ENCODE results near the gene CPT2. TPM values are rescaled to one million over a fixed set of nuclear protein-coding genes. Genes with fewer than 3 reads are reported as not detected.

The CPT2 gene
- total and polyA plus RNA-seq, 4 donors, result 27.4 to 109 (median 74.8) TPM

GRCh38 chr1:53210954-53211353, 14.3 kb downstream of the CPT2 start:
- 97% methylated on average over 11 of the region's 11 CpGs for WGBS
- Histone ChIP-seq H3K9ac (ENCODE audit: low read depth in 1 of 2, low read length in 2 of 2) (no peak overlapping the region), H3K9me3 (ENCODE audit: control insufficient read depth in 4 of 4, low read length in 3 of 4) (peaks cover 0 to 4% (median under 1%) of the 10 kb centered on the region in 4 donors), H3K36me3 (ENCODE audit: control insufficient read depth in 4 of 4, insufficient read depth in 3 of 4, low read depth in 1 of 4, low read length in 3 of 4) (peaks cover 21 to 75% (median 65%) of the 10 kb centered on the region in 4 donors), H3K4me1 (ENCODE audit: control insufficient read depth in 4 of 4, insufficient read depth in 4 of 4, low read length in 3 of 4) (no peaks in the 10 kb centered on the region), H3K27me3 (ENCODE audit: control insufficient read depth in 4 of 4, insufficient read depth in 4 of 4, low read length in 3 of 4) (no peaks in the 10 kb centered on the region), H3K27ac (ENCODE audit: low read depth in 1 of 2, low read length in 2 of 2) (no peak overlapping the region), H3K4me3 (ENCODE audit: low read depth in 1 of 3, low read length in 3 of 3) (no peak overlapping the region)
- no peak for DNase-seq (ENCODE audit: low spot score)
- TF ChIP-seq NR2F2 (IDR thresholded peaks at IDR 0.05) (no peak), YY1 (IDR thresholded peaks at IDR 0.05) (no peak)
- TF ChIP-seq, protein P1, sequence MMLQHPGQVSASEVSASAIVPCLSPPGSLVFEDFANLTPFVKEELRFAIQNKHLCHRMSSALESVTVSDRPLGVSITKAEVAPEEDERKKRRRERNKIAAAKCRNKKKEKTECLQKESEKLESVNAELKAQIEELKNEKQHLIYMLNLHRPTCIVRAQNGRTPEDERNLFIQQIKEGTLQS (IDR thresholded peaks at IDR 0.05), result no peak

DNA sequence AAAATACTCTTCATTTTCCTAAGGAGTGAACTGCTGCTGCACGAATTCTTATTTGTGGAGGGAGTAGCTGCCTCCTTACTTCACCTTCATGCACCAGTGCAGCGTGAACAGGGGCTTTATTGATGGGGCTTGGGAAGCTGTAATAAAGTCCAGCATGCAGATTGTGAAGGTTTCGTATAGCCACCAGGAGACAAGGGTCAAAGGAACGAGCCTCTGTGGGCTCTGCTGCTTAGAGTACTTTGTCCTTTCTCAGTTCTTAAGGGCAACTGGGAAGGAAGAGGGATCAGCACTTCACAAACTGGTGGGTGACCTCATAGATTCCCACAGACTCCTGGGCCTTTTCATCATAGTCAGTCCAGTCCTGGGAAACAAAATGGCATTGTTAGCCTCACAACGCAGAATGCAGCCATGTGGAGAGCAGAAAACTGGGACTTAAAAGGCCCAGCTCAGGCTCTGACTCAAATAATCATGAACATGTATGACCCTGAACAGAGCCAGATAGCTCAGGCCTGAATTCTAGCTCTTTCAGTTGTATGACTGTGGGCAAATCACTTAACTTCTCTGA, 17.8 kb downstream of the CPT2 start:
- H3K9me3 ChIP-seq (ENCODE audit: control insufficient read depth in 4 of 4, low read length in 3 of 4), result no peaks in the 10 kb centered on the region
- H3K27ac ChIP-seq (ENCODE audit: low read depth in 1 of 2, low read length in 2 of 2), result no peak overlapping the region
- peaks cover 0 to 3% (median 3%) of the 10 kb centered on the region in 4 donors for H3K4me1 ChIP-seq (ENCODE audit: control insufficient read depth in 4 of 4, insufficient read depth in 4 of 4, low read length in 3 of 4)
- H3K9ac ChIP-seq (ENCODE audit: low read depth in 1 of 2, low read length in 2 of 2), result no peak overlapping the region
- TF ChIP-seq FOXA2 (IDR thresholded peaks at IDR 0.05) (no peak), SP1 (IDR thresholded peaks at IDR 0.05) (no peak), GABPA (IDR thresholded peaks at IDR 0.05 in 1 of 2, conservative IDR thresholded peaks at IDR 0.05 in 1 of 2) (no peak), YY1 (IDR thresholded peaks at IDR 0.05) (no peak), EGR1 (IDR thresholded peaks at IDR 0.05; ENCODE audit: low read depth in 2 of 2) (no peak), HNF4G (IDR thresholded peaks at IDR 0.05) (no peak), TAF1 (conservative IDR thresholded peaks at IDR 0.05) (no peak), JUND (IDR thresholded peaks at IDR 0.05) (no peak), REST (IDR thresholded peaks at IDR 0.05) (no peak), FOXA1 (IDR thresholded peaks at IDR 0.05) (no peak), RXRA (IDR thresholded peaks at IDR 0.05) (no peak), HNF4A (conservative IDR thresholded peaks at IDR 0.05) (no peak), RAD21 (IDR thresholded peaks at IDR 0.05) (no peak), NR2F2 (IDR thresholded peaks at IDR 0.05) (no peak)
- TF ChIP-seq, protein P2, sequence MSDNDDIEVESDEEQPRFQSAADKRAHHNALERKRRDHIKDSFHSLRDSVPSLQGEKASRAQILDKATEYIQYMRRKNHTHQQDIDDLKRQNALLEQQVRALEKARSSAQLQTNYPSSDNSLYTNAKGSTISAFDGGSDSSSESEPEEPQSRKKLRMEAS (IDR thresholded peaks at IDR 0.05), result no peak
- TF ChIP-seq, protein P1 (IDR thresholded peaks at IDR 0.05), result no peak
- TF ChIP-seq, protein P3, sequence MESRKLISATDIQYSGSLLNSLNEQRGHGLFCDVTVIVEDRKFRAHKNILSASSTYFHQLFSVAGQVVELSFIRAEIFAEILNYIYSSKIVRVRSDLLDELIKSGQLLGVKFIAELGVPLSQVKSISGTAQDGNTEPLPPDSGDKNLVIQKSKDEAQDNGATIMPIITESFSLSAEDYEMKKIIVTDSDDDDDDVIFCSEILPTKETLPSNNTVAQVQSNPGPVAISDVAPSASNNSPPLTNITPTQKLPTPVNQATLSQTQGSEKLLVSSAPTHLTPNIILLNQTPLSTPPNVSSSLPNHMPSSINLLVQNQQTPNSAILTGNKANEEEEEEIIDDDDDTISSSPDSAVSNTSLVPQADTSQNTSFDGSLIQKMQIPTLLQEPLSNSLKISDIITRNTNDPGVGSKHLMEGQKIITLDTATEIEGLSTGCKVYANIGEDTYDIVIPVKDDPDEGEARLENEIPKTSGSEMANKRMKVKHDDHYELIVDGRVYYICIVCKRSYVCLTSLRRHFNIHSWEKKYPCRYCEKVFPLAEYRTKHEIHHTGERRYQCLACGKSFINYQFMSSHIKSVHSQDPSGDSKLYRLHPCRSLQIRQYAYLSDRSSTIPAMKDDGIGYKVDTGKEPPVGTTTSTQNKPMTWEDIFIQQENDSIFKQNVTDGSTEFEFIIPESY (IDR thresholded peaks at IDR 0.05), result no peak
- TF ChIP-seq, protein P4, sequence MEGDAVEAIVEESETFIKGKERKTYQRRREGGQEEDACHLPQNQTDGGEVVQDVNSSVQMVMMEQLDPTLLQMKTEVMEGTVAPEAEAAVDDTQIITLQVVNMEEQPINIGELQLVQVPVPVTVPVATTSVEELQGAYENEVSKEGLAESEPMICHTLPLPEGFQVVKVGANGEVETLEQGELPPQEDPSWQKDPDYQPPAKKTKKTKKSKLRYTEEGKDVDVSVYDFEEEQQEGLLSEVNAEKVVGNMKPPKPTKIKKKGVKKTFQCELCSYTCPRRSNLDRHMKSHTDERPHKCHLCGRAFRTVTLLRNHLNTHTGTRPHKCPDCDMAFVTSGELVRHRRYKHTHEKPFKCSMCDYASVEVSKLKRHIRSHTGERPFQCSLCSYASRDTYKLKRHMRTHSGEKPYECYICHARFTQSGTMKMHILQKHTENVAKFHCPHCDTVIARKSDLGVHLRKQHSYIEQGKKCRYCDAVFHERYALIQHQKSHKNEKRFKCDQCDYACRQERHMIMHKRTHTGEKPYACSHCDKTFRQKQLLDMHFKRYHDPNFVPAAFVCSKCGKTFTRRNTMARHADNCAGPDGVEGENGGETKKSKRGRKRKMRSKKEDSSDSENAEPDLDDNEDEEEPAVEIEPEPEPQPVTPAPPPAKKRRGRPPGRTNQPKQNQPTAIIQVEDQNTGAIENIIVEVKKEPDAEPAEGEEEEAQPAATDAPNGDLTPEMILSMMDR (IDR thresholded peaks at IDR 0.05; ENCODE audit: low read depth, low read length, missing input control), result no peak
- H3K4me3 ChIP-seq (ENCODE audit: low read depth in 1 of 3, low read length in 3 of 3), result no peak overlapping the region
- WGBS, result 71% methylated on average over 5 of the region's 5 CpGs
- H3K36me3 ChIP-seq (ENCODE audit: control insufficient read depth in 4 of 4, insufficient read depth in 3 of 4, low read depth in 1 of 4, low read length in 3 of 4), result peaks cover 20 to 58% (median 41%) of the 10 kb centered on the region in 4 donors
- H3K27me3 ChIP-seq (ENCODE audit: control insufficient read depth in 4 of 4, insufficient read depth in 4 of 4, low read length in 3 of 4), result no peaks in the 10 kb centered on the region
- no peak for DNase-seq (ENCODE audit: low spot score)

All from liver (tissue), 9 donors.